ENCODE measurements around the gene PCSK4.

Gene PCSK4

GRCh38 chr19:1512671-1513498, 22.7 kb upstream of the PCSK4 start, which contains the start of gene ADAMTSL5:
TSS of gene ADAMTSL5 (minus strand) at chr19:1513019. CDS start at chr19:1510943, 2,076 bp downstream.
- peak; percentile 63 for DNase-seq (ENCODE audit: low read depth)
- H3K4me3 ChIP-seq (replicated peaks; ENCODE audit: low read depth, low read length): peak within 1 kb of the TSS; percentile 58
- TF ChIP-seq CTCF (IDR thresholded peaks at IDR 0.05; ENCODE audit: low read length, missing control alignments): no peak

GRCh38 chr19:1511318-1512317, 21.5 kb upstream of the PCSK4 start:
- no peak for DNase-seq (ENCODE audit: low read depth)
- no peak overlapping the region for H3K4me3 ChIP-seq (replicated peaks; ENCODE audit: low read depth, low read length)
- no peak for TF ChIP-seq CTCF (IDR thresholded peaks at IDR 0.05; ENCODE audit: low read length, missing control alignments)

- TF ChIP-seq CTCF (IDR thresholded peaks at IDR 0.05; ENCODE audit: low read length, missing control alignments): no peak
Observed at GRCh38 chr19:1510807-1511206, 20.7 kb upstream of the PCSK4 start.

GRCh38 chr19:1510442-1510806, 20.3 kb upstream of the PCSK4 start:
- no peak for TF ChIP-seq CTCF (IDR thresholded peaks at IDR 0.05; ENCODE audit: low read length, missing control alignments)
- DNase-seq (ENCODE audit: low read depth): no peak
- no peak overlapping the region for H3K4me3 ChIP-seq (replicated peaks; ENCODE audit: low read depth, low read length)

More at GRCh38 chr19:1510807-1511206, 20.7 kb upstream of the PCSK4 start:
- no peak overlapping the region for H3K4me3 ChIP-seq (replicated peaks; ENCODE audit: low read depth, low read length)
- no peak for DNase-seq (ENCODE audit: low read depth)

GRCh38 chr19:1509602-1510441, 19.7 kb upstream of the PCSK4 start:
- DNase-seq (ENCODE audit: low read depth): no peak
- H3K4me3 ChIP-seq (replicated peaks; ENCODE audit: low read depth, low read length): no peak overlapping the region
- no peak for TF ChIP-seq CTCF (IDR thresholded peaks at IDR 0.05; ENCODE audit: low read length, missing control alignments)

GRCh38 chr19:1508507-1508856, 18.3 kb upstream of the PCSK4 start:
- H3K4me3 ChIP-seq (replicated peaks; ENCODE audit: low read depth, low read length): peak overlapping the region; percentile 37

More at GRCh38 chr19:1508507-1508856, 18.3 kb upstream of the PCSK4 start:
- DNase-seq (ENCODE audit: low read depth): no peak
- no peak for TF ChIP-seq CTCF (IDR thresholded peaks at IDR 0.05; ENCODE audit: low read length, missing control alignments)

Data from fibroblast of pulmonary artery (primary cell).